HG02938 (cell line): ENCODE measurements around the gene PTTG2.

Experiments used
- ATAC-seq: cut with Tn5 transposase; IDR thresholded peaks from one replicate; pipeline ENCODE4 v1.9.1; 2021; ENCODE audit warnings: mild to moderate bottlenecking, moderate library complexity; ENCODE audit not compliant: unreplicated experiment

The PTTG2 gene

GRCh38 chr4:38004887-38005286 lies 44.7 kb downstream of the PTTG2 start:
- ATAC-seq, result no peak

- ATAC-seq, result no peak
Measured at GRCh38 chr4:38005637-38006036, 45.4 kb downstream of the PTTG2 start.

- no peak for ATAC-seq
Measured at GRCh38 chr4:38007645-38008044, 47.4 kb downstream of the PTTG2 start.

GRCh38 chr4:38008571-38009021 lies 48.4 kb downstream of the PTTG2 start:
- no peak for ATAC-seq

- no peak for ATAC-seq
Measured at GRCh38 chr4:38009421-38009820, 49.2 kb downstream of the PTTG2 start.

- ATAC-seq, result no peak
Measured at GRCh38 chr4:38009949-38010348, 49.8 kb downstream of the PTTG2 start.
